ENCODE results near the gene UROS.

Gene UROS

GRCh38 chr10:125822878-125823662 is at the start of gene UROS, which contains the start of gene BCCIP:
UROS (minus strand) TSS chr10:125823258; CDS start chr10:125816499, 6,759 bp downstream.
BCCIP (plus strand) TSS chr10:125823546; CDS start chr10:125823558, 12 bp downstream.
- peak; percentile 74 for DNase-seq

GRCh38 chr10:125871338-125871737 is 48.3 kb upstream of the UROS start:
- DNase-seq: no peak

- peak; percentile 41 for DNase-seq
These were observed 45.4 kb upstream of the UROS start for GRCh38 chr10:125868372-125868975.

- no peak for DNase-seq
These were observed 43.5 kb upstream of the UROS start for GRCh38 chr10:125866421-125867029.

- DNase-seq: no peak
These were observed 42.1 kb upstream of the UROS start for GRCh38 chr10:125865120-125865519.

GRCh38 chr10:125859128-125859817 is 36.2 kb upstream of the UROS start:
- DNase-seq: peak; percentile 18

DNA sequence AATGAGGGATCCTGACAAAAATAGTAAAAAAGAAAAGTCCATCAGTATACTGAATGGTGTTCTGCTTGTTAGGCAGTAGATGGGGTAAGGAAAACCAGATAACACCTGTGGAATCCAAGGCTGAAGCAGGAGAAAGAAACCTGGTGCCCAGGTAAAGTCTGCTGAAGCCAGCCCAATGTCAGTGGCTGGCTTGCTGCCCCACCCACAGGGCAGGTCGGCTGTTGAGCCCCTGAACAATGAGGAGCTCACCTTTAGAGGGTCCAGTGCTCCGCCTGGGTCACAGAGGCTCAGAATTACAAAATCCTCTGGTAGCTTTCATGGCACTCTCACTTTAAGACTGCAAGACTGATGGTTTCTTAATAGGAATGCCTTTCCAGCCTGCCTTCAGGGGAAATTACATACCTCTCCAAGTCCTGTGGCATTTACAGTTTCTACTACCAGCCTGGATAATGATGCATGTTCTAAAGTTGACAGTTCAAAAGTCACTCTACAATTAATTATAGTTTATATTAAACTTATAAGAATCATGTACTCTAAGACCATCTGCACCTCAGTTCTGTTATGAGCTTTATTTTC is 34.2 kb upstream of the UROS start:
- no peak for DNase-seq

GRCh38 chr10:125852487-125852886 is 29.4 kb upstream of the UROS start:
- no peak for DNase-seq

GRCh38 chr10:125850766-125851731 is 28.0 kb upstream of the UROS start:
- DNase-seq: no peak

DNA sequence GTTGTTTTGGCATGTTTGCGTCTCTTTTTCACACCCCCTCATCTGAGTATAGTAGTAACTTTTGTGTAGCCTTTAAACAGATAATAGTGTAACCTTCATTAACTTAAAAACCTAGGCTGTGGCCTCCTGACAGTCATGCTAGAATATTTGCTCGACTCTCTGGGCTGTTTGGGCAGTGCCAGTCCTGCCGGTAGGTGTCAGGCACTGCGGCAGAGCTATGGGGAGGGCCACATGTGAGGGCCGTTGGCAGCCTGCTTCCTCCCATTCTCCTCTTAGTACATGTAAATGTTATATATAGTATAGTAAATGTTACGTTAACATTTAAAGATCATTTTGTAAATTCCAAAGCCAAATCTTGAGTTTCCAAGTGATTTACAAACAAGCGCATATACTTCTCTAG is 26.4 kb upstream of the UROS start:
- no peak for DNase-seq

DNA sequence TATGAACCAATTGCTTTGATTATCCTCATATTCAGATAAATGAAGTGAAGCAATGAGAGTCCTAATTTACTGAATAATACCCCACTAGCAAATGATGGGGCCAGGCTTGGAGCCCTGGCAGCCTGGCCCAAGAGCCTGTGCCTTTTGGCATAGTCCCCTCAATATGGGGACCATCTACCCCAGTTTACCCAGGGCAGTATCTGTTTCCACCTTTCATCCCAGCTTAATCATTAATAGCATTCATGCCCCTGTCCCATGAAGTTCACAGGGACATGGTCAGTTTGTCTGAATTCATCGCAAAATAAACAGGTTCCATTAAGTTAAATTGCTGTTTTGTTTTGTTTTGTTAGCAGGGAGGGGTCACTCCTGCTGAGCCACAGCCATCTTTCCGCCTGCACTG is 25.8 kb upstream of the UROS start:
- DNase-seq: no peak

GRCh38 chr10:125848371-125848770 is 25.3 kb upstream of the UROS start:
- no peak for DNase-seq

- no peak for DNase-seq
These were observed 23.8 kb upstream of the UROS start for GRCh38 chr10:125846894-125847293.

DNA sequence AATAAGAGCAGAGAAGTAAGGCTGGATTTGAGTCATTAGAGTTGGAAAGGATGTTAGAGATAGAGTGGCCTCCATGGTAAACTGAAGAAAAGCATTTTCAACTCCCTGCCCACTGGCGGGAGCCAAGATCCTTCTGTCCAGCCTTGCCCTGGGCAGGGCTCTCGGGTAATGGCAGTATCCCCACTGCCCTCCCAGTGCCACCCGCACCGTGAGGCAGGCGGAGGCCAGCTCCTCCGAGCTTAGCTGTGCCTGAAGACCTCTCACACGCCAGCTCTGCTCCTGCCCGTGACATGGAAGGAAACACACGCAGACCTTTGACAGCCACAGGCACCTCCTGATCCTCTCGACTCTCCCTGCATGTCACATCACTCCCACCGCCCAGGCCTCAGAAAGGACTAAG is 22.6 kb upstream of the UROS start:
- DNase-seq: no peak

DNA sequence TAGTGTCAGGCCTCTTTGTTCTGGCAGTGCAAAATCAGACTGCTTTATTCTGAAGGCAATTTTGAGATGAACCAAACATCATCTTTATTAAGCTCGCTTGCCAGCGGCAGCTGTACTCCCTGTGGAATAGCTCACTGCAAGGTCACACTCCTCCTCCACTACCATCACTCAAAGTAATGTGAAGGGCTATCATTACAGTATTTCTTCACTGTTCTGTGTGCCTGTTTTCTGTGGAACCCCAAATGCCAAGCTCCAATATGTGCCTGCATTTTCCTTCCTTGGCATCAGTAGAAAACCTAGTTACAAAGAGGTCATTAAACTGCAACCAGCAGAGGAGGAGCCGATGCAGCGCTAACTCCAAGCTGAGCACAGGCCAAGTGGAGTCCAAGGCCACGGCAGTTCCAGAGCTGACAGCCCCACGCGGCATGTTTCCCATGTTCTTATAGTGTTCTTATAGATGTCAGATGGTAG is 21.7 kb upstream of the UROS start:
- no peak for DNase-seq

GRCh38 chr10:125843603-125844329 is 20.7 kb upstream of the UROS start:
- no peak for DNase-seq

- DNase-seq: peak; percentile 33
These were observed 17.9 kb upstream of the UROS start for GRCh38 chr10:125840955-125841354.

GRCh38 chr10:125840406-125840805 is 17.3 kb upstream of the UROS start:
- no peak for DNase-seq

DNA sequence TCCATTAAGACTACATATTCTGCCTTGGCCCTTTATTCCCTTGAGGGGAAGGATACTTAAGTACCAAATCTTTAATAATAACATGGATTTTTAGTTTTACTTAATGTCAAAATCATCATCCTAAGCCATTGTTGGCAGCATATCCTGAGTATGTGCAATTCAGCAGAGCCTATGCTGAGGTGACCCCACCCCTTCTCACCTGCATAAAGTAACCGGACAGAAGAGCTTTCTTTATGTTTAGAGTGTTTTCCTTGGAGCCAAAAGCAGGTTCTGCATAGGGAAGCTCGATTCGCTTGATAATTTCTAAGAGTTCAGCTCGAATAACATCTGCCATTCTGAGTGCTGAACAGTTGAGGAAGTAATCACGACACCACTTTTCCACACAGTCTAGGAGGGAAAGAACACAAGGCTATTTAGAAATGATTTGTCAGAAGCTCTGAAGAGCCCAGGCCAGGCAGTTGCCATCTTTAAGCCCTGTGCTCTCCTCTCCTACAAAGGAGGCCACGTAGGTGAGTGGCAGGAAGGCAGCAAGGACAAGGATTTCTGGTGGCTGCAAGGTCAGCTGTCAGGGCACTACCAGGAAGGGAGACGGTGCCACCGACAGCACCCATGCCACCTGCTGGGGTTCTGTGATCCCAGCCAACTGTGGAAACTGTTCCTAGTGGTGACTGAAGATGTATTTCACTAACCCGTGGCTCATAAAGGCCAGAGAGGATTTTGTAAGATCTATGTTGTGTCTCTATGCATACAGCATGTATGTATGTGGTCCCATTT is 15.9 kb upstream of the UROS start:
- no peak for DNase-seq

DNA sequence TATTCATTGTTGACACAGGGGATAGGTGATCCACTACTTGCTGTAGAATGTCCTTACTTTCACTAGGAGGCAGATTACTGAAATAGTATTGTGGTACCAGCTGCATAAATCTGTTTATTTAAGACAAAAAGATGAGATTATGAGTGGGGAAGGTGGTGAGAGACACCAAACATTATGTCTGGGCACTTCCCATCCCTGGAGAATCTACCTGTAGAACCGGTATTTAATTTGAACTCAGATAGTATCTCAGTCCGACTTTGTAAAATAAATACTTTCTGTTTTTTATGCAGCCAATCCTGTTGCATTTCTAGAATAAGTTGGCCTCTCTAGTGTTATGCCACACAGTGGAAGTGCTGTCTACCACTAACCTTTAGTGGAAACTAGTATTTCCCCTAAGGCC is 13.7 kb upstream of the UROS start:
- no peak for DNase-seq

Data from SHP77 treated with DMSO at 0.1 percent for 48 hours (cell line).